ENCODE data around the gene TIMM22. TPM values are rescaled to one million over a fixed set of nuclear protein-coding genes. Genes with fewer than 3 reads are reported as not detected.

TIMM22 gene
- total RNA-seq, 1 experiment from 2014 or later, result 14.0 TPM

DNA sequence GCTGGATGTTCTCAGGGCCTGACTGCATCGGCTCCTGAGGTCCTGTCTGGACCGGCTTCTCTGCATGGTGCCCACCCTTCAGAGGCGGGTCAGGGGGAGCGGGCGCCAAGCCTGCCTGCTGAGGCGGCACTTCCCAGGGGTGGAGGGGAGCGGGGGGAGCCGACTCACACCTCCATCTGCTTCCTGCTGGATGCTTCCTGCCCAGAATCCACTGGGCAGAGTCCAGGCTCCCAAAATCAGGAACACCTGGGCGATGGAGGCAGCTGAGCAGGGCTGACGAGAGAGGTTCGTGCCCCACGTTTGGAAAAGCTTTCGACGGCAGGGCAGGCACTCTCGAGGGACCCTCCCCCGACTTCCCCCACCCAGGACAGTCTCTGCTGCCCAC is 42.2 kb downstream of the TIMM22 start:
- no peaks in the 10 kb centered on the region for H3K9me2 ChIP-seq (ENCODE audit: insufficient read depth)
- no peak overlapping the region for H2AFZ ChIP-seq (ENCODE audit: low read depth, low read length, poor library complexity, severe bottlenecking)
- no peaks in the 10 kb centered on the region for H3K9me3 ChIP-seq (ENCODE audit: control insufficient read depth in 1 of 2, insufficient read depth in 1 of 2, low read depth in 1 of 2, low read length in 2 of 2)
- no TSS peak for BruUV-seq (replicated peaks)
- ChIA-PET POLR2A (no interaction called here), RAD21 (ENCODE audit: low non-redundant PET in 1 of 2, low total read pairs in 2 of 2, uncharacterized antibody in 2 of 2, unreplicated experiment in 2 of 2) (no interaction called here), CTCF (interaction anchor here (1.3 kb wide), 1 partner anchor 17 kb away, joined by 5 read pairs; no protein-coding TSS in a partner anchor)
- H3K79me2 ChIP-seq (ENCODE audit: insufficient read depth, low read length), result no peaks in the 10 kb centered on the region
- TF ChIP-seq SP1 (IDR thresholded peaks at IDR 0.05; ENCODE audit: low read depth) (no peak), ELF1 (IDR thresholded peaks at IDR 0.05; ENCODE audit: borderline replicate concordance, low read depth) (no peak), SIN3A (IDR thresholded peaks at IDR 0.05; ENCODE audit: low read depth) (no peak)
- DNase-seq (ENCODE audit: low read depth, low spot score) (no peak), ATAC-seq (no peak)
- no peak overlapping the region for H3K4me3 ChIP-seq (replicated peaks in 1 of 2; ENCODE audit: low read depth in 1 of 2, low read length in 2 of 2)
- H3K27ac ChIP-seq (ENCODE audit: low read depth, low read length), result no peak overlapping the region
- no peaks in the 10 kb centered on the region for H4K20me1 ChIP-seq (ENCODE audit: insufficient read depth)
- H3K4me2 ChIP-seq (ENCODE audit: low read length), result no peak overlapping the region
- H3K4me1 ChIP-seq (ENCODE audit: control insufficient read depth in 1 of 2, insufficient read depth in 2 of 2, low read length in 2 of 2), result no peaks in the 10 kb centered on the region
- intact Hi-C loops (cut with micrococcal nuclease), result no loop called here
- H3K36me3 ChIP-seq (ENCODE audit: control insufficient read depth in 1 of 2, insufficient read depth in 2 of 2, low read length in 2 of 2), result no peaks in the 10 kb centered on the region
- H3K27me3 ChIP-seq (ENCODE audit: insufficient read depth, low read length), result no peaks in the 10 kb centered on the region
- no peak overlapping the region for H3K9ac ChIP-seq (ENCODE audit: low read length)

DNA sequence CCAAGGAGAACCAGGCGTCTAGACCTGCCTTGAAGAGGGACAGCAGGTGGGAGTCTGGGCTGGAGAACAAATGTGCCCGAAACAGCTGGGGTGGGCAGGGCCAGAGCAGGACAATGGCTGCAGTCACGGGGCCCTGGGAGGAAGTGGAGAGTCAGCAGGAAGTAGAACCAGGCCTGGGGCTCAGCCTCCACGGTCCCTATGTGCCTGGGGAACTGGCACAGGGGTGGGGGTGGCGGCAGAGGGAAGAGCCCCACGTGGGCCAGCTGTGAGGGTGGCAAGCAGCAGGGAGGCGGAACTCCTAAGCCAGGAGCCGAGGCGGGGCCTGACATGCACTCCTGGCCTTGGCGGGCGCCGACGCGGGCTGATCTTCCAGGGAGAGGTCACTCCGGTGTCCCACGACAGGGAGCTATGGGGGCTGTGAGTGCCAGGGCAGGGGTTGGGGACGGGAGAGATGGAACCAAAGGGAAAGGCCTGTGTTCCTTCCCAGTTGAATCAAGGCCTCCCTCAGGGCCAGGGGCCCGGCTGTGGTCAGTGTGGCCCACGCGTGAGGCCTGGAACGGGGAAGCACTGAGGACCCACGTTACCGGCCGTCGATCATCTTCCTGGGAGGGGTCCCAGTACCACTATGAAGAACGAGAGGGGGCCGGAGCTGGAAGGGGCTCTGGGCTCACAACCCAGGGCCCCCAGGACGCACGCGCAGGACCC is 42.7 kb downstream of the TIMM22 start:
- no peak overlapping the region for H3K9ac ChIP-seq (ENCODE audit: low read length)
- H3K27ac ChIP-seq (ENCODE audit: low read depth, low read length), result no peak overlapping the region
- H4K20me1 ChIP-seq (ENCODE audit: insufficient read depth), result no peaks in the 10 kb centered on the region
- H3K27me3 ChIP-seq (ENCODE audit: insufficient read depth, low read length), result no peaks in the 10 kb centered on the region
- H3K9me2 ChIP-seq (ENCODE audit: insufficient read depth), result no peaks in the 10 kb centered on the region
- ChIA-PET POLR2A (no interaction called here), CTCF (interaction anchor here (1.3 kb wide), 1 partner anchor 16 kb away, joined by 5 read pairs; no protein-coding TSS in a partner anchor), RAD21 (ENCODE audit: low non-redundant PET in 1 of 2, low total read pairs in 2 of 2, uncharacterized antibody in 2 of 2, unreplicated experiment in 2 of 2) (no interaction called here)
- no peak for ATAC-seq
- no peaks in the 10 kb centered on the region for H3K9me3 ChIP-seq (ENCODE audit: control insufficient read depth in 1 of 2, insufficient read depth in 1 of 2, low read depth in 1 of 2, low read length in 2 of 2)
- no peak overlapping the region for H3K4me2 ChIP-seq (ENCODE audit: low read length)
- intact Hi-C loops (cut with micrococcal nuclease), result no loop called here
- H2AFZ ChIP-seq (ENCODE audit: low read depth, low read length, poor library complexity, severe bottlenecking), result no peak overlapping the region
- DNase-seq (ENCODE audit: low read depth, low spot score), result no peak
- TF ChIP-seq, protein P1, sequence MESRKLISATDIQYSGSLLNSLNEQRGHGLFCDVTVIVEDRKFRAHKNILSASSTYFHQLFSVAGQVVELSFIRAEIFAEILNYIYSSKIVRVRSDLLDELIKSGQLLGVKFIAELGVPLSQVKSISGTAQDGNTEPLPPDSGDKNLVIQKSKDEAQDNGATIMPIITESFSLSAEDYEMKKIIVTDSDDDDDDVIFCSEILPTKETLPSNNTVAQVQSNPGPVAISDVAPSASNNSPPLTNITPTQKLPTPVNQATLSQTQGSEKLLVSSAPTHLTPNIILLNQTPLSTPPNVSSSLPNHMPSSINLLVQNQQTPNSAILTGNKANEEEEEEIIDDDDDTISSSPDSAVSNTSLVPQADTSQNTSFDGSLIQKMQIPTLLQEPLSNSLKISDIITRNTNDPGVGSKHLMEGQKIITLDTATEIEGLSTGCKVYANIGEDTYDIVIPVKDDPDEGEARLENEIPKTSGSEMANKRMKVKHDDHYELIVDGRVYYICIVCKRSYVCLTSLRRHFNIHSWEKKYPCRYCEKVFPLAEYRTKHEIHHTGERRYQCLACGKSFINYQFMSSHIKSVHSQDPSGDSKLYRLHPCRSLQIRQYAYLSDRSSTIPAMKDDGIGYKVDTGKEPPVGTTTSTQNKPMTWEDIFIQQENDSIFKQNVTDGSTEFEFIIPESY (IDR thresholded peaks at IDR 0.05; ENCODE audit: extremely low read depth, insufficient replicate concordance, low read length), result no peak
- TF ChIP-seq POLR2A (IDR thresholded peaks at IDR 0.05; ENCODE audit: borderline replicate concordance, extremely low read depth, insufficient read depth, insufficient read length) (no peak), POLR2AphosphoS5 (IDR thresholded peaks at IDR 0.05; ENCODE audit: low read depth, low read length) (no peak), EZH2 (IDR thresholded peaks at IDR 0.05) (no peak)
- TF ChIP-seq, protein P2, sequence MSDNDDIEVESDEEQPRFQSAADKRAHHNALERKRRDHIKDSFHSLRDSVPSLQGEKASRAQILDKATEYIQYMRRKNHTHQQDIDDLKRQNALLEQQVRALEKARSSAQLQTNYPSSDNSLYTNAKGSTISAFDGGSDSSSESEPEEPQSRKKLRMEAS (IDR thresholded peaks at IDR 0.05), result no peak
- no peaks in the 10 kb centered on the region for H3K36me3 ChIP-seq (ENCODE audit: control insufficient read depth in 1 of 2, insufficient read depth in 2 of 2, low read length in 2 of 2)
- BruUV-seq (replicated peaks), result no TSS peak
- H3K4me1 ChIP-seq (ENCODE audit: control insufficient read depth in 1 of 2, insufficient read depth in 2 of 2, low read length in 2 of 2), result no peaks in the 10 kb centered on the region
- no peak overlapping the region for H3K4me3 ChIP-seq (replicated peaks in 1 of 2; ENCODE audit: low read depth in 1 of 2, low read length in 2 of 2)
- H3K79me2 ChIP-seq (ENCODE audit: insufficient read depth, low read length), result no peaks in the 10 kb centered on the region

Measured in HCT116 (cell line).